IPS DF 4.7 (cell line): ENCODE data around the gene SPEG.

Source experiments
- DNase-seq: peaks from one replicate; pipeline ENCODE4 v3.0.0-alpha.2; 2013; ENCODE audit warnings: low spot score; ENCODE audit errors: extremely low read depth

Gene SPEG

DNA sequence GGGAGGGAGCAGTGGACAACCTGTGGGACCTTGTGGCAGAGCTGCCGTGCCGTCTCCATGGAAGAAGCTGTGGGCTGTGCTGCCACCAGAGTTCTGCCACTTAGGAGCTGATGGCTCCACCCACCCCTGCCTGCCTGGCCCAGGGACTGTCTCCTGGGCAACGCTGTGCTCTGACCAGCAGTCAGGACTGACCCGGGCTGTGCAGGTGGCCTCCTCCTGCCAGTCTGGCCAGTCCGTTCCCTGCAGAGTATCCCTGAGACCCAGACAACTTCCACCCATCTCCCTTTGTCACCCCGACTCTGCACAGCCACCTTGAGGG, 92.4 kb downstream of the SPEG start:
- DNase-seq = no peak

DNA sequence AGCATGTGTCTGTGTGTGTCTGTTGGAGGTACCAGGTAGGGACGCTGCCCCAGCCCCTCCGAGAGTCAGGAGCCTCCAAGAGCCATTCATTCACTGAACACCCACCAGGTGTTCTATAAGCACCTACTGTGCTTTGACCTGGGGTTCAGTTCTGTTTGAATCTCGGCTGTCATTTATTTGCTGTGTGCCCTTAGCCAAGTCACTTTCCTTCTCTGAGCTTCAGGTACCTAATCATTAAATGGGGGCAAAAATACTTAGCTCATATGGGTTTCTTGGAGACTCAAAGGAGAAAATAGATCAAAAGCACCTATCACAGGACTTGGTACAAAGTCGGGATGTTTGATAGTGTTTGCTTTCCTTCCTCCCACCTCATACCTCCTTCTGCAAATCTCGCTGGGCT, 92.8 kb downstream of the SPEG start:
- no peak for DNase-seq

DNA sequence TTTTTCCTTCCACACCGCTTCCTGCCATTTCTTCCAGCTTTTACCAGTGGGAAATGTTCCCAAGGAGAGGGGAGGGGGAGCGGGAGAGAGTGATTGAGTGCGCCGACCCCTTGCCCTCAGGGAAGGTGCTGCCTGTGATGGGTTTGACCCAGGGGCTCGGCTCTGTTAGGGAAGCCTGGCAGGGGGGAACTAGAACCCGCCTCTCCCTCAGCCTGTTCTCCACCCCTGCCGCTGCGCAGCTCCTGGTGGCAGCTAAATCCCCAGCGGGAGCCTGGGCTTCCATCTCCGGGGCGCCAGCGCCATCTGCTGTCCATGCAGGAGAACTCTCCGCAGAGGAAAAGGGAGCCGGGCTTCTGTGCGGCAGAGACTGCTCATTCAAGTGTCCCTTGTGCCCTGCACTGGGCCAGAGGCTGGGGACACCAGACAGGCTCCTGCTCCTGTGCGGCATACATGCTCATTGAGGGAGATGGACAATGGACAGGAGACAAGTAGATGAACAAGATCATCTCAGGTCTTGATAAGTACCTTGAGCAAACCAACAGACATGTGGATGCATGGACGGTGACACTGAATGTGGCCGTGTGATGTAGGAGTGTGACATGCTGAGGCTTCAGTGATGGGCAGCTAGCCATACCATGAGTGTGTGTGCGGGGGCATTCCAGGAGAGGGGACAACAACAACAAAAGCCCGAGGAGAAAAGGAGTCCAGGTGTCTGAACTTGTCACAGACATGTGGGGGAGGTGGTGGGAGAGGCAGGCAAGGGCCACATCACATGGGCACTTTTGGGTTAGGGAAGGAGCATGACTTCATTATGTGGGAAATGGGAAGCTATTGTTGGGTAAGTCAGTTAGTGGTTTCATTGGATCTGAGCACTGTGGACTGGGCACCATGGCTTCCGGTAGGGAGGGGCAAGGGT, 95.7 kb downstream of the SPEG start:
- DNase-seq = no peak

DNA sequence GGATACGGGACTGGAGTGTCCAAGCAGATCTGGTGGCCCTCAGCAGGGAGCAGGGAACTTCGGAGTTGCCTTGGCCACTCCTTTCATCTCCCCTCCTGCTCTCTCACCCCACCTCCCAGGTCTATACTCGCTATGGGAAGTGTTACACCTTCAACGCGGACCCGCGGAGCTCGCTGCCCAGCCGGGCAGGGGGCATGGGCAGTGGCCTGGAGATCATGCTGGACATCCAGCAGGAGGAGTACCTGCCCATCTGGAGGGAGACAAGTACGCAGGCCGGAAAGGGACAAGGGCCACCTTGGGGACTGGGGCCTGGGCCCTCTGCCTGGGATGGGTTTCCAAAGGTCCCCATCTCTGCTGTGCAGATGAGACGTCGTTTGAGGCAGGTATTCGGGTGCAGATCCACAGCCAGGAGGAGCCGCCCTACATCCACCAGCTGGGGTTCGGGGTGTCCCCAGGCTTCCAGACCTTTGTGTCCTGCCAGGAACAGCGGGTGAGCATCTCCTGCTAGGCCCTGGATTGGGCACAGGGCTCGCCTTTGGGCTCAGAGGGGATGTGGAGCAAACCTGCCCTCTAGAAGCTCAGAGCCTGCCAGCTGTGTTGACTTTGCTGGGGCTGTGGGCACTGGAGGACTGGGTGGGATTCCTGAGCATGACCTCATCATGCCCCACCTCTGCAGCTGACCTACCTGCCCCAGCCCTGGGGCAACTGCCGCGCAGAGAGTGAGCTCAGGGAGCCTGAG, 97.2 kb downstream of the SPEG start:
- DNase-seq = no peak

DNA sequence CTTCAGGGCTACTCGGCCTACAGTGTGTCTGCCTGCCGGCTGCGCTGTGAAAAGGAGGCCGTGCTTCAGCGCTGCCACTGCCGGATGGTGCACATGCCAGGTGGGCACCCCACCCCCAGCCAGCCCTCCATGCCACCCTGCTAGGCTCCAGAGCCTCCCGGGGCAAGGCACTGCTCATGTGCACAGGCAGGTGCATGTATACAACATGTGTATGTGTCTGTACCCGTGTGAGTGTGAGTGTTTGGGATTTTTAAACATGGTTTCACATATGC, 97.7 kb downstream of the SPEG start:
- no peak for DNase-seq

DNA sequence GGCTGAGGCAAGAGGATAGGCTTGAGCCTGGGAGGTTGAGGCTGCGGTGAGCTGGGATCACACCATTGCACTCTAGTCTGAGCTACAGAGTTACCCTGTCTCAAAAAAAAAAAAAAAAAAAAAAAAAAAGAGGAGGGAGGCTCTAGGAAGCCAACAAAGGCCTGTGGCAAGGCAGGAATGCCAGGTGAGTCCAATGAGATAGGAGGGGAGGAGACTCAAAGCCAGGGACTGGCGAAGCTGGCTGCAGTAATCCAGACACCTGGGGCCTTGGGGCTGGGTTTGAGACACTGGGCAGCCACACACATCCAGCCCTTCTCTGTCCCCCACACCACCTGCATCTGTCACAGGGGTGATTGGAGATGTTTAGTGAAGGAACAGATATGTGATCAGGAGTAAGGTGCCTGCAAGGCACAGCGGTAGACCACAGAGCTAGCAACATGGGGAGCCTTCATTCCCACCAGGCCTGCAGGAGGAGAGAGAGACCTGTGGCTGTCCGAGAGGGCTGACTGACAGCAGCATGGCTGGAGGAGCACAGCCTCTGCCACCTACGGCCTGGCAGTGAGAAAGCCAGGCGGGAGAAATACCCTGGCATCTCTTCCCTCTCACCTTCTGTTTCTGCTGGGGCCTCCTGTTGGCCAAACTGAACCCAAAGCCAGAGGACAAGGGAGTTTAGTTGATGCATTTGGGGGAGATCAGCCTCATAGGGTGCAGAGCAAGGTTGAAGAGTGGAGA, 99.5 kb downstream of the SPEG start:
- DNase-seq = no peak

DNA sequence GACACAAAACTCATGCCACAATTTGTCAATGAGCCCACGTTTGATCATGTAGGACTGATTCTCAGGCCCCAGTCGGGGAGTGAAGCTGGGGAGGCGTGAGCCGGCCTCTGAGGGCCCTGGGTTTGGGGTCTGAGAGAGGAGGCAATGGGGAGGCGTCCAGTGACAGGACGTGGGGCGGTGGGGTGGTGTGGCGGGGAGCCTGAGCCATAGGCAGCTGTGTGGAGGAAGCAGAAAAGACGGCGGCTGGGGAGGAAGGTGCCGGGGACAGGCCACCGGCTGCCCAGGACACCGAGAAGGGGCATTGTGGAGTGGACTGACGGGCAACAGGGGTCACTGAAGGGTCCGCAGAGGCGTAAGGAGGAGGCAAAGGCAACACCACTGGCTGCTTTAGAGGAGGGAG, 101.8 kb downstream of the SPEG start:
- no peak for DNase-seq

DNA sequence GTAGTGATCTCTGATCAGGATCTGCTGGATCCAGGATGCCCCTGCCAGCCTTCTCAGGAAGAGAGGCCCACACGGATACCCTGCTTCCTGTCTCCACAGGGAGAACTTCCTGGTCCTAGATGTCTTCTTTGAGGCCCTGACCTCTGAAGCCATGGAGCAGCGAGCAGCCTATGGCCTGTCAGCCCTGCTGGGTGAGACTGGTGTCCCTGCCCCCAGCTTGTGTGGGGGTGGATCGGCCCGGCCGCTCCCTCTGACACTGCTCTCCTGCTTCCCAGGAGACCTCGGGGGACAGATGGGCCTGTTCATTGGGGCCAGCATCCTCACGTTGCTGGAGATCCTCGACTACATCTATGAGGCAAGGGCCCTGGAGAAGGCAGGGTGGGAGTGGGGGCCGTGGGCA, 102.3 kb downstream of the SPEG start:
- no peak for DNase-seq

DNA sequence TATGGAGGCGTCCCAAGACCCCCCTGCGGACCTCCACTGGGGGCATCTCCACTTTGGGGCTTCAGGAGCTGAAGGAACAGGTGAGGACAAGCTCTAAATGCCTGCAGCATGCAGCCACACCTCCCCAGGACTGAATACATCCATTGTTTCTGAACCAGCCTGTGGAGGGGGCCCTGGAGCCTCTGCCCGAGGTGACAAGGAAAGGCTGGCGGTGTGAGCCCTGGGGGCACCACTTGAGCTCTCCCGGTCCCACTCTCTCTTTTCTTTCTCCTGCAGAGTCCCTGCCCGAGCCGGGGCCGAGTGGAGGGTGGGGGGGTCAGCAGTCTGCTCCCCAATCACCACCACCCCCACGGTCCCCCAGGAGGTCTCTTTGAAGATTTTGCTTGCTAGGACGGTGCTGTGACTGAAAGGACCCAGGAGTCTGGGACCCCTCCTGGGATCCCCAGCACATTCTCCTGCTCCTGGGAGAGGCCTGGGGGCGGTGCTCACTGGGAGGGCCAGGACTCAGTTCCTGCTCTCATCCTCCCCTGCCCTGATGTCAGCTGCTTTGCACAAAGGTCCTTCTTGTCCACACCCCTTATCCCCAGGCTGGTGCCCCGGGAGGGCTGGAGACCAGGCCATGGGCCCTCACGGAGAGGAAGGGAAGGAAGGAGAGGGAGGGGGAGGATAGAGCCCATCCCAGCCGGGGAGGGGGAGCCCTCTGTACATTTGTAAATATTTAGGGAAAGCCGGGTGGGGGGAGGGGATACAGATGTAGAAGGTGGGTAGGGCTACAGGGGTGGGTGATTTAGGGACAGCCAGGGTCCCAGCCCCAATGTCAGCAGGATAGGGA, 103.2 kb downstream of the SPEG start:
- no peak for DNase-seq

DNA sequence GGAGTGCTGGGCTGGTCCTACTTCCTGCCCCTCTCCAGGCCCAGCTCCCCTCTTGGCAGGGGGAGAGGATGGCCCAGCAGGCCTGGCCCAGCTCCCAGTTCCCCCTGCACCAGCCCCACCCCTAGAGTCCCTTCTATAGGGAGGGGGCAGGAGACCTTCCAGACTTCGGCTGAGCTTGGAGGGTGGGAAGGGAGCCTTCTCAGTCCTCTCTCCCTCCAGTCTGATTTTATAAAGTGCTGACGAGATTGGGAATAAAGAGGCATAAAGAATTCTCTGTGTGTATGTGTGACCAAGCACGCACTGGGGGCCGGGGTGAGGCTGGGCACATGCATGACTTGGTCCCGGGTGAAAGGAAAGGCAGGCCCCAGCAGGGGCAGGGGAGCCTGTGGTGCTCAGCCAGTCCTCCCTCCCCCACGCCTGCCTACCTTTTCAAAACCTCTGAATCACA, 103.9 kb downstream of the SPEG start:
- DNase-seq = no peak

DNA sequence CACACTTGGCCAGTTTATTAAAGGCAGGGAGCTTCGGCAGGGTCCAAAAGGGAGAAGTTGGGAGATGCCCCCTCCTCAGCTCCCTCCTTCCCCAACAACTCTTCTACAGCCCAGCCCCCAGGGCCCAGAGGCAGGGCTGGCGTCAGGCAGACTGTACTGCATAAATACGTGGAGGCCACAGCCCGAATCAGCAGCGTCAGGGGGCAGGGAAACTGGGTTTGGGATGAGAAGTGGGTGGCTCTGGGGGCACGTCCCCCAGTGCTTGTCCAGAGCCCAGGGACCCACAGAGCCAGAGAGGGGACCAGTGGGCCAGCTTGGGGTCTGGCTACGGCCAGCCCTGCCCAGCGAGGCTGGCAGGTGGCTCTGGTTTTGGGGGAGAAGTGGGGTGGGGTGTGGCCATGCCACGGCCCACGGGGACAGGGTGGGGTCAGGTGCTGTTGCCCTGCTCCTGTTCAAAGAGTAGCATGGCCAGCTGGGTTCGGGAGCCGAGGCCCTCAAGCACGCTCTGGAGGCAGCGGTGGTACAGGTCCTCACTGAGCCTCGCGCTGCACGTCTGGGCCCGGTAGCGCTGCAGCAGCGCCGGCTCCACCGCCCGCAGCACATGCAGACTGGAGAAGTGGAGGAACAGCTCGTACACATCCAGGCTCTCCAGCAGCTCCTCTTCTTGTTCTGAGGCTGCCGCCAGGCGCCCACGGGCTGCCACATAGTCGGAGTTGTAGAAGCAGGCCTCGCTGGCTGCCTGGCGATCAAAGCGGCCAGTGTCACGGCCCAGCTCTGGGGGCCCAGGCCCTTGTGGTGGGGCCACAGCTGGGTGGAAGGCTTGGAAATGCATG, 104.5 kb downstream of the SPEG start:
- DNase-seq = no peak

DNA sequence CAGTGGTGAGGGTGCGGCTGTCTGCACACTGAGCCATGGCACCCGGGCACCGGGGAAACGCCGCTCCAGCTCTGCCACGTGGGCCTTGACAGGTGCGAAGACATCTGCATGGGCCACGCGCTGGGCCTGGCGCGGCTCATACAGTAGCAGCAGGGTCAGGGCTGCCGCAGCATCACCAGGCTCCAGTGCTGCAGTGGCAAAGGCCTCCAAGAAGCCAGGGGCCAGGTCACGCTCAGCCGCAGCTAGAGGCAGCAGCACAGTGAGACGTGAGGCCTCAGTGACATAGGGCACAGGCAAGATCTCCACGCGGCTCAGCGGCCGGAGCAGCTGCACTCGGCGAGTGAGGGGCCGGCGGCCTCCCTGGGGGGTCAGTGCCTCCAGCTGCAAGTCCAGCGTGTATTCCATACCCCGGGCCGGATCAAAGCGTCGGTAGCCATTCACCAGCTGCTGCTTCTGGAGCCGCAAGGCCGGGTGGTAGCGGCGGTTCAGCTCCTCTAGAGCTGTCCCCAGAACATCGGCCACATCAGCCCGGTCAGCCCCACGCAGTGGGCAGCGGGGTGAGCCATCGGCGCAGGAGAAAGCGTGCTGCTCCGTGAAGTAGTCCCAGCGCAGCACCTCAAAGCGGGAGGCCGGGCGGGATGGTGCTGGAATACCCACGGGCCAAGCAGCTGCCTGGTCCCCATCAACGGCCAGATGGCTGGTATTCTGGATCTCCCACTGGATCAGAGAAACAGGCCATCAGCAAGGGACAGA, 105.5 kb downstream of the SPEG start:
- no peak for DNase-seq

DNA sequence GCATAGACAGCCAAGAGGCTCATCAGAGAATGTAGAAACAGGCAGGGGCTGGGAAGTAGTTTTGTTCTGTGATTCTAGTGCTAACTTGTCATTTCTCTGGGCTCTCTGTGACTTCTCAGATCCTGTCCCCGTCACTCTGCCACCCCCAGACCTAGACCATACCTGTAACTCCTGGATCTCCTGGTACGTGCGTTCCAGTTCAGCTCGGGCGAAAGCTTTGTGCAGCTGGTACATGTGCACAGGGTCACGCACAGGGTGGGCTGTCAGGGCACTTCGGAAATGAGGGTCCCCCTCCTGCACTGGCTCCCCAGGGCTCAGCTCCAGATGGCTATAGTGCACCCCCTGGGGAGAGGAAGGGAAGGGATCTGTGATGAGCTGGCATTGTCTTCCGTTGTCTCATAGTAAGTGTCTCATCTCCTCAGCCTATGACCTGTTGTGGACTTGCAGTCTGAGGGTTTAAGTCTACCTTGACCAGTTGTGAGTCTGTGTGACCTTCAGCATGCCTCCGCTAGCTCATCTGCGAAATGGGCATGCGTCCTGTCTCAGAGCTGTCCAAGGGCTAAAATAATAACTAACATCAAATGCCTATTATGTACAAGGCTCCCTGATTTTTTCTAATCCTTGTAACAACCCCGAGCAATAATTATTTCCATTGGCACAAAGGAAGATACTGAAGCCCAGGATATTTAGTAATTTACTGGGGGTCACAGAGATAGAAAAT, 106.3 kb downstream of the SPEG start:
- DNase-seq = no peak

DNA sequence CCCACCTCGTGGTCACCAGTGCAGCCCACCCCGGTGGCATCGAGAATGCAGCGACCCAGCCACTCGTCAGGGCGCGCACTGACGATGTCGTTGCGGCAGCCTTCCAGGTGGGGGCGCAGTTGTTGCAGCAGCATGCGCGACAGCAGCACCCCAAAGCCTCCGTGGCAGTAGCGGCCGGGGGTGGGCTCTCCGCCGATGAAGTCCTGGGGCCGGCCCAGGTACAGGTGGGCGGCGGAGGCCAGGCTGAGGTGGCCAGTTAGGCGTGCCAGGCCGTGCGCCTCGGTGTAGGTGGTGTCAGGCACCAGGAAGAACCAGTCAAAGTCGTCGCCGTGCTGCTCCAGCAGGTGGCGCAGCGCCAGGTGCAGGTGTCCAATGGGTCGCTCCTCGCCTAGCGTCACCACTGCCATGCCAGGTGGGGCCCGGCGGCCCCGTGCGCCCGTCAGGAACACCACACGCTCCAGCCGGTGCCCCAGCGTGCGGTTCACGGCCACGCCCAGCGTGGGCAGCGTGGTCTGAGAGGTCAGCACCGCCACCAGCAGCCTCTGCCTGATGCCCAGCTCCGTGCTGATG, 107.1 kb downstream of the SPEG start:
- DNase-seq = peak; percentile 87

DNA sequence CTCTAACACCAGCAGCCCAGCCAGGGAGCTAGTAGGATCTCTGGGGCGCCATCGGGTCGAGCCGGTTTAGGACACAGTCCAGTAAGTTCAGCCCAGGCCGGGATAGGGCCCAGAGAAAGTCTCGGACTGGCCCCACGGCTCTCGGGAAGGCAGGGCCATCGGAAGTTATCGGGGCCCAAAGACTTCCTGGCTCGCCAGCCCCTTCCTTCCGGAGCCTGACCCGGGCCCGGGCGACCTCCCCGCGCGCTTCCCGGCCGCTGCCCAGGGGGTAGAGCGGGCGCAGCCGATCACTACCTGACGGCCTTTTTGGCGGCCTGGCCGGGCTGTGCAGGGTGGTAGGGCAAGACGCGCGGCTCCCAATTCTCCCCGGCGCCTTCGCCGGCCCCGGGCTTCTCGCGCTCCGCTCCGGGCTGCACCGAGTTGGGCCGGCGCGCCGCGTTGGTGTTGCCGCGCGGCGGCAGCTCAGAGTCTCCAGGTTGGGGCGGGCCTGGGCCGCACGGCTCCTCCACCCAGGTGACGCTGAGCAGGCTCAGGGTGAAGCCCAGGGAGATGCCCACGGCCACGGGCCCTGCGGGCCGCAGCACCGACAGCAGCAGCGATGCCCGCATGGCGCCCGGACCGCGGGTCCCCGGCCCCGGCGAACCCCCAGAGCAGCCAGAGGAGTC, 108.4 kb downstream of the SPEG start:
- no peak for DNase-seq

DNA sequence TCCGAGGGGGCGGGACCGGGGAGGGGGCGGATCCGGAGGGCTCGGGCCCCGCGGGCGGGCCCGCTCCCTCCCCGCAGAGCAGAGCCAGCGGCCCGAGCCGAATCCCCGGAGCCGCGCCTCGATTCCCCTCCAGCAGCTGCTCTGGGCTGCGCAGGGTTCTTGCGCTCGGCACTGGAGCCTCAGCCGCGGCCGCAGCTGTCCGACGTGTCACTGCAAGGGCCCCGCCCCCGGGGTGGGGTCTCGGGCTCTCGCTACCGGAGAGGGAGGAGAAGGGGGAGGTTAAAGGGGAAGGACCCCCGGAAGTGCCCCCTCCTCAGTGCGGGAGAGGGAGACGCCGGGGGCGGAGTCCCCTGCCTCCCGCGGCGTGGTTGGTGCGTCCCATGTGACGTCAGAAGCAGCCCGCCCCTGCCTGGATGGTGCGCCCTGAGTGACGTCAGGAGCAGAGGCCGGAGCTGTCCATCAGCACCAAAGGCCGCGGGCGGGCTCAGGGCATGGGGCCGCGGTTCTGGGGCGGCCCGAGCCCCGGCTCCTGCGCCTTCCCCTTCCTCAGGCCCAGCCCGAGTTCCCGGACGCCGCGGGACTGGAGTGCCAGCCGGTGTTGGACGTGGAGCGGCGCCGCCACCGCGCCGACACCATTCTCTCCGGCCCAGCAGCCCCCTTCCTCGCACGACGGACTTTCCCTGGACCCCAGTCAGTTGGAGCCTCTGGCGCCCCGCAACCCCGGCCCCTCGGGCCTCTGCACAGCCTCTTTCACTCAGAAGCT, 109.1 kb downstream of the SPEG start, which contains the start of the genes CHPF and TMEM198:
CHPF (minus strand) TSS at position 214 of the 763 bp plus-strand sequence. CDS start 271 bp downstream, outside the sequence.
TMEM198 (plus strand) TSS at position 433 of the 763 bp plus-strand sequence. CDS start 700 bp downstream, outside the sequence.
- DNase-seq = peak; percentile 80

DNA sequence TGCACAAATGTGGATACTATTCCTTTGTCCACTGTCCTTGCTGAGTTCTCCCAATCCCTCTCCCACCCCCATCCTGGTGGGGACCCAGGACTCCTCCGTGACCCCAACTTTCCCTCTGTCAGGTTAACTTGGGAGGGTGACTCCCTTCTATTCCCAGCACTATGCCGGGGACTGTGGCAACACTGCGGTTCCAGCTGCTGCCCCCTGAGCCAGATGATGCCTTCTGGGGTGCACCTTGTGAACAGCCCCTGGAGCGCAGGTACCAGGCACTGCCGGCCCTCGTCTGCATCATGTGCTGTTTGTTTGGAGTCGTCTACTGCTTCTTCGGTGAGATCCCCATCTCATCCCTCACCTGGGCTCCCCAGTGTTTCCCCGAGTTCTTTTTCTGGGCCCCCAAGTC, 109.9 kb downstream of the SPEG start:
- no peak for DNase-seq
